Measurements from ENCODE around the gene MASP1.

Gene MASP1

GRCh38 chr3:187292631-187293515 lies 1.3 kb upstream of the MASP1 start:
- DNase-seq = no peak

GRCh38 chr3:187292181-187292580 lies 644 bp upstream of the MASP1 start:
- no peak for DNase-seq

- peak; percentile 58 for DNase-seq
These were observed 481 bp downstream of the MASP1 start for GRCh38 chr3:187291001-187291511.

GRCh38 chr3:187290503-187290902 lies 1.0 kb downstream of the MASP1 start:
- DNase-seq = no peak

- no peak for DNase-seq
These were observed 2.5 kb downstream of the MASP1 start for GRCh38 chr3:187288855-187289605.

GRCh38 chr3:187288131-187288854 lies 3.2 kb downstream of the MASP1 start:
- no peak for DNase-seq

- DNase-seq = no peak
These were observed 4.3 kb downstream of the MASP1 start for GRCh38 chr3:187287256-187287655.

- no peak for DNase-seq
These were observed 5.0 kb downstream of the MASP1 start for GRCh38 chr3:187286467-187287059.

- no peak for DNase-seq
These were observed 10.3 kb downstream of the MASP1 start for GRCh38 chr3:187281191-187281714.

- DNase-seq = no peak
These were observed 10.9 kb downstream of the MASP1 start for GRCh38 chr3:187280644-187281043.

GRCh38 chr3:187277129-187277462 lies 14.4 kb downstream of the MASP1 start:
- DNase-seq = no peak

GRCh38 chr3:187276397-187277128 lies 15.0 kb downstream of the MASP1 start:
- no peak for DNase-seq

- no peak for DNase-seq
These were observed 16.6 kb downstream of the MASP1 start for GRCh38 chr3:187274977-187275338.

- DNase-seq = no peak
These were observed 17.1 kb downstream of the MASP1 start for GRCh38 chr3:187274315-187274976.

- no peak for DNase-seq
These were observed 20.0 kb downstream of the MASP1 start for GRCh38 chr3:187271582-187271981.

GRCh38 chr3:187269486-187269885 lies 22.1 kb downstream of the MASP1 start:
- no peak for DNase-seq

- no peak for DNase-seq
These were observed 24.2 kb downstream of the MASP1 start for GRCh38 chr3:187267306-187267705.

- DNase-seq = no peak
These were observed 24.8 kb downstream of the MASP1 start for GRCh38 chr3:187266691-187267090.

GRCh38 chr3:187265461-187265955 lies 26.0 kb downstream of the MASP1 start:
- DNase-seq = no peak

- no peak for DNase-seq
These were observed 26.6 kb downstream of the MASP1 start for GRCh38 chr3:187264911-187265310.

- DNase-seq = no peak
These were observed 27.5 kb downstream of the MASP1 start for GRCh38 chr3:187264021-187264420.
